Mucosa of rectum (tissue), 2 donors: ENCODE results near the gene LMX1B.

Experiments used
- H3K27ac ChIP-seq, 2 donors: one replicate each; pipeline ENCODE4 v1.7.0; 2013; ENCODE audit warnings: inconsistent platforms in 2 of 2, low read depth in 2 of 2, low read length in 2 of 2
- H3K27me3 ChIP-seq, 2 donors: one replicate each; pipeline ENCODE4 v1.7.0; 2013; ENCODE audit warnings: low read length in 2 of 2; ENCODE audit not compliant: control insufficient read depth in 2 of 2, insufficient read depth in 2 of 2
- H3K36me3 ChIP-seq, 2 donors: one replicate each; pipeline ENCODE4 v1.7.0; 2013; ENCODE audit warnings: low read length in 2 of 2; ENCODE audit not compliant: control insufficient read depth in 2 of 2, insufficient read depth in 2 of 2
- H3K4me1 ChIP-seq, 2 donors: one replicate each; pipeline ENCODE4 v1.7.0; 2013; ENCODE audit warnings: low read length in 2 of 2, mild to moderate bottlenecking in 1 of 2; ENCODE audit not compliant: control insufficient read depth in 2 of 2, insufficient read depth in 2 of 2
- H3K4me3 ChIP-seq, 2 donors: one replicate each; pipeline ENCODE4 v1.7.0; 2013; ENCODE audit warnings: low read length in 2 of 2
- H3K9ac ChIP-seq, 2 donors: one replicate each; pipeline ENCODE4 v1.7.0; 2013; ENCODE audit warnings: low read length in 2 of 2, low read depth in 1 of 2, mild to moderate bottlenecking in 1 of 2
- H3K9me3 ChIP-seq, 2 donors: one replicate each; pipeline ENCODE4 v1.7.0; 2013; ENCODE audit warnings: low read length in 2 of 2; ENCODE audit not compliant: control insufficient read depth in 2 of 2
- donor health status: healthy.
- donor health status: Normal muscosa, but diverticular disease.

LMX1B gene

GRCh38 chr9:126658201-126658825 is 44.6 kb downstream of the LMX1B start:
- Histone ChIP-seq H3K4me3 (no peak overlapping the region), H3K36me3 (no peaks in the 10 kb centered on the region), H3K9ac (no peak overlapping the region), H3K27ac (no peak overlapping the region), H3K4me1 (peaks cover 0 to 2% of the 10 kb centered on the region in 2 donors), H3K27me3 (peaks cover 36 to 45% of the 10 kb centered on the region in 2 donors), H3K9me3 (no peaks in the 10 kb centered on the region)

- Histone ChIP-seq H3K9ac (no peak overlapping the region), H3K9me3 (no peaks in the 10 kb centered on the region), H3K27me3 (peaks cover 39 to 43% of the 10 kb centered on the region in 2 donors), H3K36me3 (no peaks in the 10 kb centered on the region), H3K27ac (no peak overlapping the region), H3K4me3 (no peak overlapping the region), H3K4me1 (peaks cover 0 to 2% of the 10 kb centered on the region in 2 donors)
Measured at GRCh38 chr9:126658956-126659555, 45.3 kb downstream of the LMX1B start.

- no peak overlapping the region for H3K27ac ChIP-seq
- H3K9ac ChIP-seq = no peak overlapping the region
- H3K9me3 ChIP-seq = no peaks in the 10 kb centered on the region
- peaks cover 40 to 49% of the 10 kb centered on the region in 2 donors for H3K27me3 ChIP-seq
- H3K36me3 ChIP-seq = no peaks in the 10 kb centered on the region
- peaks cover 0 to 2% of the 10 kb centered on the region in 2 donors for H3K4me1 ChIP-seq
- no peak overlapping the region for H3K4me3 ChIP-seq
Measured at GRCh38 chr9:126661122-126661520, 47.4 kb downstream of the LMX1B start.

GRCh38 chr9:126661521-126662251 is 48.0 kb downstream of the LMX1B start:
- H3K36me3 ChIP-seq = no peaks in the 10 kb centered on the region
- H3K27ac ChIP-seq = no peak overlapping the region
- peaks cover 46 to 48% of the 10 kb centered on the region in 2 donors for H3K27me3 ChIP-seq
- no peaks in the 10 kb centered on the region for H3K9me3 ChIP-seq
- peaks cover 0 to 2% of the 10 kb centered on the region in 2 donors for H3K4me1 ChIP-seq
- no peak overlapping the region for H3K9ac ChIP-seq
- H3K4me3 ChIP-seq = no peak overlapping the region

GRCh38 chr9:126663661-126664072 is 49.9 kb downstream of the LMX1B start:
- H3K4me3 ChIP-seq = no peak overlapping the region
- no peak overlapping the region for H3K27ac ChIP-seq
- peaks cover 41 to 50% of the 10 kb centered on the region in 2 donors for H3K27me3 ChIP-seq
- H3K4me1 ChIP-seq = peaks cover 0 to 2% of the 10 kb centered on the region in 2 donors
- H3K36me3 ChIP-seq = no peaks in the 10 kb centered on the region
- H3K9ac ChIP-seq = no peak overlapping the region
- no peaks in the 10 kb centered on the region for H3K9me3 ChIP-seq

GRCh38 chr9:126664900-126665643 is 51.3 kb downstream of the LMX1B start:
- no peaks in the 10 kb centered on the region for H3K36me3 ChIP-seq
- peaks cover 50 to 64% of the 10 kb centered on the region in 2 donors for H3K27me3 ChIP-seq
- H3K9ac ChIP-seq = no peak overlapping the region
- H3K4me1 ChIP-seq = peaks cover 0 to 2% of the 10 kb centered on the region in 2 donors
- no peaks in the 10 kb centered on the region for H3K9me3 ChIP-seq
- no peak overlapping the region for H3K27ac ChIP-seq
- H3K4me3 ChIP-seq = no peak overlapping the region

GRCh38 chr9:126665644-126666035 is 51.9 kb downstream of the LMX1B start:
- Histone ChIP-seq H3K4me1 (peaks cover 0 to 2% of the 10 kb centered on the region in 2 donors), H3K4me3 (no peak overlapping the region), H3K27me3 (peaks cover 52 to 65% of the 10 kb centered on the region in 2 donors), H3K36me3 (no peaks in the 10 kb centered on the region), H3K27ac (no peak overlapping the region), H3K9me3 (no peaks in the 10 kb centered on the region), H3K9ac (no peak overlapping the region)

GRCh38 chr9:126666155-126666803 is 52.6 kb downstream of the LMX1B start:
- H3K9me3 ChIP-seq = no peaks in the 10 kb centered on the region
- no peaks in the 10 kb centered on the region for H3K36me3 ChIP-seq
- no peak overlapping the region for H3K4me3 ChIP-seq
- H3K27ac ChIP-seq = no peak overlapping the region
- H3K27me3 ChIP-seq = peaks cover 55 to 70% of the 10 kb centered on the region in 2 donors
- H3K4me1 ChIP-seq = peaks cover 0 to 2% of the 10 kb centered on the region in 2 donors
- no peak overlapping the region for H3K9ac ChIP-seq

GRCh38 chr9:126667190-126668055 is 53.7 kb downstream of the LMX1B start:
- Histone ChIP-seq H3K4me1 (peaks cover 0 to 2% of the 10 kb centered on the region in 2 donors), H3K9me3 (no peaks in the 10 kb centered on the region), H3K4me3 (no peak overlapping the region), H3K36me3 (no peaks in the 10 kb centered on the region), H3K27me3 (peaks cover 53 to 77% of the 10 kb centered on the region in 2 donors), H3K27ac (no peak overlapping the region), H3K9ac (no peak overlapping the region)
